ENCODE data around the gene TMEM51. TPM values are rescaled to one million over a fixed set of nuclear protein-coding genes. Genes with fewer than 3 reads are reported as not detected.

The TMEM51 gene
- total RNA-seq, 2 donors from 2014 or later: 12.1 TPM

DNA sequence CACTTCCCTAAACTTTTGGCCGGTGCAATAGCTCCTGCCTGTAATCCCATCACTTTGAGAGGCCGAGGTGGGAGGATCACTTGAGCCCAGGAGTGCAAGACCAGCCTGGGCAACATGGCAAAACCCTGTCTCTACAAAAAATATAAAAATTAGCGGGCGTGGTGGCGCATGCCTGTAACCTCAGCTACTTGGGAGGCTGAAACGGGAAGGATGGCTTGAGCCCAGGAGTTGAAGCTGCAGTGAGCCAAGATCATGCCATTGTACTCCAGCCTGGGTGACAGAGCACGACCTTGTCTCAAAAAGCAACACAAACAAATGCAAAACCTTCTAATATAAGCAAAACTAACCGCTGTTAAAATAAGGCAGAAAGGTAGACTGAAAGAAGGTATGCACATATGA lies 25.9 kb downstream of the TMEM51 start:
- no peaks in the 10 kb centered on the region for H3K9me3 ChIP-seq (ENCODE audit: control insufficient read depth, low read length)
- TF ChIP-seq, protein P1, sequence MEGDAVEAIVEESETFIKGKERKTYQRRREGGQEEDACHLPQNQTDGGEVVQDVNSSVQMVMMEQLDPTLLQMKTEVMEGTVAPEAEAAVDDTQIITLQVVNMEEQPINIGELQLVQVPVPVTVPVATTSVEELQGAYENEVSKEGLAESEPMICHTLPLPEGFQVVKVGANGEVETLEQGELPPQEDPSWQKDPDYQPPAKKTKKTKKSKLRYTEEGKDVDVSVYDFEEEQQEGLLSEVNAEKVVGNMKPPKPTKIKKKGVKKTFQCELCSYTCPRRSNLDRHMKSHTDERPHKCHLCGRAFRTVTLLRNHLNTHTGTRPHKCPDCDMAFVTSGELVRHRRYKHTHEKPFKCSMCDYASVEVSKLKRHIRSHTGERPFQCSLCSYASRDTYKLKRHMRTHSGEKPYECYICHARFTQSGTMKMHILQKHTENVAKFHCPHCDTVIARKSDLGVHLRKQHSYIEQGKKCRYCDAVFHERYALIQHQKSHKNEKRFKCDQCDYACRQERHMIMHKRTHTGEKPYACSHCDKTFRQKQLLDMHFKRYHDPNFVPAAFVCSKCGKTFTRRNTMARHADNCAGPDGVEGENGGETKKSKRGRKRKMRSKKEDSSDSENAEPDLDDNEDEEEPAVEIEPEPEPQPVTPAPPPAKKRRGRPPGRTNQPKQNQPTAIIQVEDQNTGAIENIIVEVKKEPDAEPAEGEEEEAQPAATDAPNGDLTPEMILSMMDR (conservative IDR thresholded peaks at IDR 0.05): no peak
- H3K9ac ChIP-seq (ENCODE audit: extremely low read depth, low read length, poor library complexity, severe bottlenecking): no peak overlapping the region
- no peaks in the 10 kb centered on the region for H3K27me3 Mint-ChIP-seq (ENCODE audit: insufficient read depth)
- peaks cover 12% of the 10 kb centered on the region for H3K4me1 Mint-ChIP-seq
- no peak overlapping the region for H3K4me3 Mint-ChIP-seq
- H3K36me3 ChIP-seq (ENCODE audit: control insufficient read depth, insufficient read depth, low read length): no peaks in the 10 kb centered on the region
- no peaks in the 10 kb centered on the region for H3K27me3 ChIP-seq (ENCODE audit: control insufficient read depth, insufficient read depth, low read length, poor library complexity, severe bottlenecking)
- H3K27ac Mint-ChIP-seq: no peak overlapping the region
- H3K27ac ChIP-seq (ENCODE audit: low read depth, low read length): no peak overlapping the region
- no peaks in the 10 kb centered on the region for H3K36me3 Mint-ChIP-seq (ENCODE audit: low read depth)
- peaks cover 10% of the 10 kb centered on the region for H3K4me1 ChIP-seq (ENCODE audit: control insufficient read depth, insufficient read depth, low read length)
- 89 to 91% methylated on average over 6 to 8 of the region's 8 CpGs for WGBS, 2 experiments (ENCODE audit: insufficient coverage in 1 of 2, insufficient read length in 1 of 2)
- H3K4me3 ChIP-seq (ENCODE audit: low read length): no peak overlapping the region
- DNase-seq: no peak
- H3K9me3 Mint-ChIP-seq: no peaks in the 10 kb centered on the region

DNA sequence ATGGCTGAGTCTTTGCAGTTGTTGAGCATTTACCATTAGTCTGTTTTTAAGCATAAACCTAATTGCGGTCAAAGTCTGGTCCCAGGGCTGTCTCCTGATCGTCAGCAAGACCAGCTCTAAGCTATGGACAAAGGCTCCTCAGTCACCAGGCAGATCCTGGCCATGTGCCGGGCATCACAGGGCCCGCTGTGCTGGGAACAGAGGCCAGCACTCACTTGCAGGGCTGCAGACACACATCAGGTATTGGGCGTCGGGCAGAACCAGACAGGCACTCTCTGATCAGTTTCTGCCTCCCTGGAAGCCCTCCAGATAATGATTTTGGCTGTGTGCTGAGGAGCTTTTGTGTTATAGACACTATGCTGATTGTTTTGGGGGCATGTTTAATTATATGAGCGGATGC lies 26.6 kb downstream of the TMEM51 start:
- Histone ChIP-seq H3K9me3 (ENCODE audit: control insufficient read depth, low read length) (no peaks in the 10 kb centered on the region), H3K36me3 (ENCODE audit: control insufficient read depth, insufficient read depth, low read length) (no peaks in the 10 kb centered on the region), H3K4me3 (ENCODE audit: low read length) (no peak overlapping the region), H3K4me1 (ENCODE audit: control insufficient read depth, insufficient read depth, low read length) (peaks cover 10% of the 10 kb centered on the region), H3K9ac (ENCODE audit: extremely low read depth, low read length, poor library complexity, severe bottlenecking) (no peak overlapping the region), H3K27me3 (ENCODE audit: control insufficient read depth, insufficient read depth, low read length, poor library complexity, severe bottlenecking) (no peaks in the 10 kb centered on the region), H3K27ac (ENCODE audit: low read depth, low read length) (no peak overlapping the region)
- 90 to 100% methylated on average over 3 to 7 of the region's 7 CpGs for WGBS, 2 experiments (ENCODE audit: insufficient coverage in 1 of 2, insufficient read length in 1 of 2)
- no peak overlapping the region for H3K27ac Mint-ChIP-seq
- no peaks in the 10 kb centered on the region for H3K9me3 Mint-ChIP-seq
- H3K4me1 Mint-ChIP-seq: peaks cover 12% of the 10 kb centered on the region
- H3K4me3 Mint-ChIP-seq: no peak overlapping the region
- H3K27me3 Mint-ChIP-seq (ENCODE audit: insufficient read depth): no peaks in the 10 kb centered on the region
- H3K36me3 Mint-ChIP-seq (ENCODE audit: low read depth): no peaks in the 10 kb centered on the region
- TF ChIP-seq, protein P1 (conservative IDR thresholded peaks at IDR 0.05): no peak
- peak; percentile 43 for DNase-seq

DNA sequence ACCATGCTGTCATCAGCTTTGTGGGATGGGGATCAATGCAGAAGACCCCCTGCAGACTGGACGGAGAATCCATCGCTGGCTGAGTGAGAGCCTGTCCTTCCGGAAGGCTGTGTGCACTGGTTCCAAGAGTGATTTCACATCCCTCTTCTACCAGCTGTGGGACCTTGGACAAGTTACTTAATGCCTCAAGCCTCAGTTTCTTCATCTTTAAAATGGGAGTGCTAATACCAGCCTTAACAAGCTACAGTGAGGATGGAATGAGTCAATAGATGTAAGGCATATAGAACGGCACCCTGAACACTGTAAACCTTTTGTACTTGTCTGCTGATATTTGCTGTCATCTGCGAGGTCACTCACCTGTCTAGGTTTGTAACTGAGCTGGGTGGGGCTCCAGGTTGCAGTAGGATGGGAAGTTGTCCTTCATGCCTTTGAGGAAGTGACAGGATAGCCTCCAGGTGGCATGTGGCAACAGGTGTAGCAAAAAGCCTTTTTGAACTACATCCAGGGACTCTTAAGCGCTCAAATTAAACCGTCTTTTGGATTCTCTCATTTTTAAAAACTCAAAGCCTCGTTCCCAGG lies 27.5 kb downstream of the TMEM51 start:
- 95 to 97% methylated on average over 4 to 8 of the region's 8 CpGs for WGBS, 2 experiments (ENCODE audit: insufficient coverage in 1 of 2, insufficient read length in 1 of 2)
- Mint-ChIP-seq H3K4me3 (no peak overlapping the region), H3K9me3 (no peaks in the 10 kb centered on the region), H3K36me3 (ENCODE audit: low read depth) (no peaks in the 10 kb centered on the region), H3K4me1 (peaks cover 19% of the 10 kb centered on the region), H3K27me3 (ENCODE audit: insufficient read depth) (no peaks in the 10 kb centered on the region), H3K27ac (no peak overlapping the region)
- Histone ChIP-seq H3K27ac (ENCODE audit: low read depth, low read length) (no peak overlapping the region), H3K9me3 (ENCODE audit: control insufficient read depth, low read length) (no peaks in the 10 kb centered on the region), H3K36me3 (ENCODE audit: control insufficient read depth, insufficient read depth, low read length) (no peaks in the 10 kb centered on the region), H3K9ac (ENCODE audit: extremely low read depth, low read length, poor library complexity, severe bottlenecking) (no peak overlapping the region), H3K4me3 (ENCODE audit: low read length) (no peak overlapping the region), H3K4me1 (ENCODE audit: control insufficient read depth, insufficient read depth, low read length) (peaks cover 14% of the 10 kb centered on the region), H3K27me3 (ENCODE audit: control insufficient read depth, insufficient read depth, low read length, poor library complexity, severe bottlenecking) (no peaks in the 10 kb centered on the region)
- TF ChIP-seq, protein P1 (conservative IDR thresholded peaks at IDR 0.05): no peak
- DNase-seq: no peak
